Measurements from ENCODE around the gene WDR86. TPM values are rescaled to one million over a fixed set of nuclear protein-coding genes. Genes with fewer than 3 reads are reported as not detected.

WDR86 gene
- total and polyA plus RNA-seq, 2 experiments from 2014 or later = 9.1 to 59.1 TPM

DNA sequence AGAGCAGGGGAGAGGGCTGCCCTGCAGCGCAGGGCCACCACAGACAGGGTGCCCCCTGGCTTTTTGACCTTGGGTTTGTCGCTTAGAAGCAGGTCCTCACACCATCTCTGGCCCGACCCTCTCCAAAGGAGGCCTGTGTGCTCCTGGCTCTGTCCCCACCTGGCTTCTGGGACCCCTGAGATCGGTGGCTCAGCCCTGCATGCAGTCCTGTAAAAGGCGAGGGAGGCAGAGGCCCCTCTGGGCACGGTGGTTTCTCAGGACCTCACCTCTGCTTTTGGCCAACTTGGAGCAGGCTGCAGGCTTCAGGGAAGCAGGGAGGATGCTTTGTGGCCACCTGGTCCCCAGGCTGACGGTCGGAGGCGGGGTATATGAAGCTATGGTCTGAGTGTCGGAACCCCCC, 21.4 kb downstream of the WDR86 start:
- no peaks in the 10 kb centered on the region for H3K9me3 Mint-ChIP-seq
- DNase-seq (ENCODE audit: low spot score) (no peak), ATAC-seq (no peak)
- H2AFZ ChIP-seq = no peak overlapping the region
- no peaks in the 10 kb centered on the region for H3K79me2 ChIP-seq (replicated peaks; ENCODE audit: insufficient read depth)
- no peak overlapping the region for H3K4me3 Mint-ChIP-seq
- H3K4me2 ChIP-seq = no peak overlapping the region
- H3K4me1 ChIP-seq (ENCODE audit: insufficient read depth) = no peaks in the 10 kb centered on the region
- H3K36me3 Mint-ChIP-seq (ENCODE audit: low read depth) = no peaks in the 10 kb centered on the region; the same call in 2 of the 3 replicates
- H3F3A ChIP-seq (replicated peaks; ENCODE audit: low read depth) = peaks cover 7% of the 10 kb centered on the region; the same call in 1 of the 2 replicates
- H3K4me3 ChIP-seq = no peak overlapping the region
- no peak overlapping the region for H3K27ac ChIP-seq (ENCODE audit: low read depth)
- peaks cover 8% of the 10 kb centered on the region for H3K27me3 Mint-ChIP-seq (ENCODE audit: insufficient read depth, low read depth, poor library complexity)
- H3K27me3 ChIP-seq (ENCODE audit: insufficient read depth) = peaks cover 8% of the 10 kb centered on the region; the same call in 1 of the 2 replicates
- TF ChIP-seq ZNF114 (CRISPR knock-in tag; IDR thresholded peaks at IDR 0.05) (no peak), JUNB (IDR thresholded peaks at IDR 0.05; ENCODE audit: unreplicated experiment) (no peak), NANOG (IDR thresholded peaks at IDR 0.05; ENCODE audit: borderline replicate concordance) (no peak), CREB1 (CRISPR knock-in tag; IDR thresholded peaks at IDR 0.05; ENCODE audit: low read depth) (no peak), ZNF331 (CRISPR knock-in tag; IDR thresholded peaks at IDR 0.05; ENCODE audit: low read depth) (no peak), STAT1 (IDR thresholded peaks at IDR 0.05; ENCODE audit: unreplicated experiment) (no peak), POLR2AphosphoS5 (IDR thresholded peaks at IDR 0.05; ENCODE audit: low read depth) (no peak), EZH2 (IDR thresholded peaks at IDR 0.05; ENCODE audit: low read depth, unreplicated experiment) (no peak), EZH2phosphoT487 (IDR thresholded peaks at IDR 0.05; ENCODE audit: unreplicated experiment) (no peak)
- TF ChIP-seq, protein P1, sequence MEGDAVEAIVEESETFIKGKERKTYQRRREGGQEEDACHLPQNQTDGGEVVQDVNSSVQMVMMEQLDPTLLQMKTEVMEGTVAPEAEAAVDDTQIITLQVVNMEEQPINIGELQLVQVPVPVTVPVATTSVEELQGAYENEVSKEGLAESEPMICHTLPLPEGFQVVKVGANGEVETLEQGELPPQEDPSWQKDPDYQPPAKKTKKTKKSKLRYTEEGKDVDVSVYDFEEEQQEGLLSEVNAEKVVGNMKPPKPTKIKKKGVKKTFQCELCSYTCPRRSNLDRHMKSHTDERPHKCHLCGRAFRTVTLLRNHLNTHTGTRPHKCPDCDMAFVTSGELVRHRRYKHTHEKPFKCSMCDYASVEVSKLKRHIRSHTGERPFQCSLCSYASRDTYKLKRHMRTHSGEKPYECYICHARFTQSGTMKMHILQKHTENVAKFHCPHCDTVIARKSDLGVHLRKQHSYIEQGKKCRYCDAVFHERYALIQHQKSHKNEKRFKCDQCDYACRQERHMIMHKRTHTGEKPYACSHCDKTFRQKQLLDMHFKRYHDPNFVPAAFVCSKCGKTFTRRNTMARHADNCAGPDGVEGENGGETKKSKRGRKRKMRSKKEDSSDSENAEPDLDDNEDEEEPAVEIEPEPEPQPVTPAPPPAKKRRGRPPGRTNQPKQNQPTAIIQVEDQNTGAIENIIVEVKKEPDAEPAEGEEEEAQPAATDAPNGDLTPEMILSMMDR (conservative IDR thresholded peaks at IDR 0.05; ENCODE audit: low read depth in 2 of 2) = no peak
- TF ChIP-seq, protein P2, sequence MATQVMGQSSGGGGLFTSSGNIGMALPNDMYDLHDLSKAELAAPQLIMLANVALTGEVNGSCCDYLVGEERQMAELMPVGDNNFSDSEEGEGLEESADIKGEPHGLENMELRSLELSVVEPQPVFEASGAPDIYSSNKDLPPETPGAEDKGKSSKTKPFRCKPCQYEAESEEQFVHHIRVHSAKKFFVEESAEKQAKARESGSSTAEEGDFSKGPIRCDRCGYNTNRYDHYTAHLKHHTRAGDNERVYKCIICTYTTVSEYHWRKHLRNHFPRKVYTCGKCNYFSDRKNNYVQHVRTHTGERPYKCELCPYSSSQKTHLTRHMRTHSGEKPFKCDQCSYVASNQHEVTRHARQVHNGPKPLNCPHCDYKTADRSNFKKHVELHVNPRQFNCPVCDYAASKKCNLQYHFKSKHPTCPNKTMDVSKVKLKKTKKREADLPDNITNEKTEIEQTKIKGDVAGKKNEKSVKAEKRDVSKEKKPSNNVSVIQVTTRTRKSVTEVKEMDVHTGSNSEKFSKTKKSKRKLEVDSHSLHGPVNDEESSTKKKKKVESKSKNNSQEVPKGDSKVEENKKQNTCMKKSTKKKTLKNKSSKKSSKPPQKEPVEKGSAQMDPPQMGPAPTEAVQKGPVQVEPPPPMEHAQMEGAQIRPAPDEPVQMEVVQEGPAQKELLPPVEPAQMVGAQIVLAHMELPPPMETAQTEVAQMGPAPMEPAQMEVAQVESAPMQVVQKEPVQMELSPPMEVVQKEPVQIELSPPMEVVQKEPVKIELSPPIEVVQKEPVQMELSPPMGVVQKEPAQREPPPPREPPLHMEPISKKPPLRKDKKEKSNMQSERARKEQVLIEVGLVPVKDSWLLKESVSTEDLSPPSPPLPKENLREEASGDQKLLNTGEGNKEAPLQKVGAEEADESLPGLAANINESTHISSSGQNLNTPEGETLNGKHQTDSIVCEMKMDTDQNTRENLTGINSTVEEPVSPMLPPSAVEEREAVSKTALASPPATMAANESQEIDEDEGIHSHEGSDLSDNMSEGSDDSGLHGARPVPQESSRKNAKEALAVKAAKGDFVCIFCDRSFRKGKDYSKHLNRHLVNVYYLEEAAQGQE (IDR thresholded peaks at IDR 0.05; ENCODE audit: unreplicated experiment) = no peak
- TF ChIP-seq, protein P3, sequence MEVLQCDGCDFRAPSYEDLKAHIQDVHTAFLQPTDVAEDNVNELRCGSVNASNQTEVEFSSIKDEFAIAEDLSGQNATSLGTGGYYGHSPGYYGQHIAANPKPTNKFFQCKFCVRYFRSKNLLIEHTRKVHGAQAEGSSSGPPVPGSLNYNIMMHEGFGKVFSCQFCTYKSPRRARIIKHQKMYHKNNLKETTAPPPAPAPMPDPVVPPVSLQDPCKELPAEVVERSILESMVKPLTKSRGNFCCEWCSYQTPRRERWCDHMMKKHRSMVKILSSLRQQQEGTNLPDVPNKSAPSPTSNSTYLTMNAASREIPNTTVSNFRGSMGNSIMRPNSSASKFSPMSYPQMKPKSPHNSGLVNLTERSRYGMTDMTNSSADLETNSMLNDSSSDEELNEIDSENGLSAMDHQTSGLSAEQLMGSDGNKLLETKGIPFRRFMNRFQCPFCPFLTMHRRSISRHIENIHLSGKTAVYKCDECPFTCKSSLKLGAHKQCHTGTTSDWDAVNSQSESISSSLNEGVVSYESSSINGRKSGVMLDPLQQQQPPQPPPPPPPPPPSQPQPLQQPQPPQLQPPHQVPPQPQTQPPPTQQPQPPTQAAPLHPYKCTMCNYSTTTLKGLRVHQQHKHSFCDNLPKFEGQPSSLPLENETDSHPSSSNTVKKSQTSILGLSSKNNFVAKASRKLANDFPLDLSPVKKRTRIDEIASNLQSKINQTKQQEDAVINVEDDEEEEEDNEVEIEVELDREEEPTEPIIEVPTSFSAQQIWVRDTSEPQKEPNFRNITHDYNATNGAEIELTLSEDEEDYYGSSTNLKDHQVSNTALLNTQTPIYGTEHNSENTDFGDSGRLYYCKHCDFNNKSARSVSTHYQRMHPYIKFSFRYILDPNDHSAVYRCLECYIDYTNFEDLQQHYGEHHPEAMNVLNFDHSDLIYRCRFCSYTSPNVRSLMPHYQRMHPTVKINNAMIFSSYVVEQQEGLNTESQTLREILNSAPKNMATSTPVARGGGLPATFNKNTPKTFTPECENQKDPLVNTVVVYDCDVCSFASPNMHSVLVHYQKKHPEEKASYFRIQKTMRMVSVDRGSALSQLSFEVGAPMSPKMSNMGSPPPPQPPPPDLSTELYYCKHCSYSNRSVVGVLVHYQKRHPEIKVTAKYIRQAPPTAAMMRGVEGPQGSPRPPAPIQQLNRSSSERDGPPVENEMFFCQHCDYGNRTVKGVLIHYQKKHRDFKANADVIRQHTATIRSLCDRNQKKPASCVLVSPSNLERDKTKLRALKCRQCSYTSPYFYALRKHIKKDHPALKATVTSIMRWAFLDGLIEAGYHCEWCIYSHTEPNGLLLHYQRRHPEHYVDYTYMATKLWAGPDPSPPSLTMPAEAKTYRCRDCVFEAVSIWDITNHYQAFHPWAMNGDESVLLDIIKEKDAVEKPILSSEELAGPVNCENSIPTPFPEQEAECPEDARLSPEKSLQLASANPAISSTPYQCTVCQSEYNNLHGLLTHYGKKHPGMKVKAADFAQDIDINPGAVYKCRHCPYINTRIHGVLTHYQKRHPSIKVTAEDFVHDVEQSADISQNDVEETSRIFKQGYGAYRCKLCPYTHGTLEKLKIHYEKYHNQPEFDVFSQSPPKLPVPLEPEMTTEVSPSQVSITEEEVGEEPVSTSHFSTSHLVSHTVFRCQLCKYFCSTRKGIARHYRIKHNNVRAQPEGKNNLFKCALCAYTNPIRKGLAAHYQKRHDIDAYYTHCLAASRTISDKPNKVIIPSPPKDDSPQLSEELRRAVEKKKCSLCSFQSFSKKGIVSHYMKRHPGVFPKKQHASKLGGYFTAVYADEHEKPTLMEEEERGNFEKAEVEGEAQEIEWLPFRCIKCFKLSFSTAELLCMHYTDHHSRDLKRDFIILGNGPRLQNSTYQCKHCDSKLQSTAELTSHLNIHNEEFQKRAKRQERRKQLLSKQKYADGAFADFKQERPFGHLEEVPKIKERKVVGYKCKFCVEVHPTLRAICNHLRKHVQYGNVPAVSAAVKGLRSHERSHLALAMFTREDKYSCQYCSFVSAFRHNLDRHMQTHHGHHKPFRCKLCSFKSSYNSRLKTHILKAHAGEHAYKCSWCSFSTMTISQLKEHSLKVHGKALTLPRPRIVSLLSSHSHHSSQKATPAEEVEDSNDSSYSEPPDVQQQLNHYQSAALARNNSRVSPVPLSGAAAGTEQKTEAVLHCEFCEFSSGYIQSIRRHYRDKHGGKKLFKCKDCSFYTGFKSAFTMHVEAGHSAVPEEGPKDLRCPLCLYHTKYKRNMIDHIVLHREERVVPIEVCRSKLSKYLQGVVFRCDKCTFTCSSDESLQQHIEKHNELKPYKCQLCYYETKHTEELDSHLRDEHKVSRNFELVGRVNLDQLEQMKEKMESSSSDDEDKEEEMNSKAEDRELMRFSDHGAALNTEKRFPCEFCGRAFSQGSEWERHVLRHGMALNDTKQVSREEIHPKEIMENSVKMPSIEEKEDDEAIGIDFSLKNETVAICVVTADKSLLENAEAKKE (CRISPR knock-in tag; IDR thresholded peaks at IDR 0.05) = no peak
- TF ChIP-seq, protein P4, sequence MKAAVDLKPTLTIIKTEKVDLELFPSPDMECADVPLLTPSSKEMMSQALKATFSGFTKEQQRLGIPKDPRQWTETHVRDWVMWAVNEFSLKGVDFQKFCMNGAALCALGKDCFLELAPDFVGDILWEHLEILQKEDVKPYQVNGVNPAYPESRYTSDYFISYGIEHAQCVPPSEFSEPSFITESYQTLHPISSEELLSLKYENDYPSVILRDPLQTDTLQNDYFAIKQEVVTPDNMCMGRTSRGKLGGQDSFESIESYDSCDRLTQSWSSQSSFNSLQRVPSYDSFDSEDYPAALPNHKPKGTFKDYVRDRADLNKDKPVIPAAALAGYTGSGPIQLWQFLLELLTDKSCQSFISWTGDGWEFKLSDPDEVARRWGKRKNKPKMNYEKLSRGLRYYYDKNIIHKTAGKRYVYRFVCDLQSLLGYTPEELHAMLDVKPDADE (IDR thresholded peaks at IDR 0.05) = no peak
- H3K27ac Mint-ChIP-seq = no peak overlapping the region
- H3K36me3 ChIP-seq (ENCODE audit: insufficient read depth) = no peaks in the 10 kb centered on the region; the same call in 1 of the 2 replicates
- H3K4me1 Mint-ChIP-seq = peaks cover 12% of the 10 kb centered on the region
- H3K9me2 ChIP-seq (ENCODE audit: insufficient read depth) = no peaks in the 10 kb centered on the region
- no peaks in the 10 kb centered on the region for H4K20me1 ChIP-seq (replicated peaks; ENCODE audit: insufficient read depth)

Measured in GM23338 (cell line).